Activated CD8-positive, alpha-beta memory T cell treated with anti-CD3 and anti-CD28 coated beads for 4 hours (primary cell): ENCODE results near the gene PPFIBP1.

Experiments used
- DNase-seq, 2 donors: peaks; one replicate each; pipeline ENCODE4 v3.0.0-alpha.2; 2020; ENCODE audit warnings: low read depth in 2 of 2

The PPFIBP1 gene

GRCh38 chr12:27513155-27513824 lies 10.7 kb upstream of the PPFIBP1 start:
- no peak for DNase-seq

- no peak for DNase-seq
Observed at GRCh38 chr12:27515671-27516070, 8.3 kb upstream of the PPFIBP1 start.

GRCh38 chr12:27516625-27517024 lies 7.4 kb upstream of the PPFIBP1 start:
- DNase-seq, result no peak

- DNase-seq, result no peak
Observed at GRCh38 chr12:27517546-27517945, 6.5 kb upstream of the PPFIBP1 start.

GRCh38 chr12:27517961-27518665 lies 5.9 kb upstream of the PPFIBP1 start:
- no peak for DNase-seq

- no peak for DNase-seq
Observed at GRCh38 chr12:27521066-27521465, 2.9 kb upstream of the PPFIBP1 start.

GRCh38 chr12:27521981-27522380 lies 2.0 kb upstream of the PPFIBP1 start:
- DNase-seq, result no peak

- DNase-seq, result no peak
Observed at GRCh38 chr12:27523305-27523641, 733 bp upstream of the PPFIBP1 start.

GRCh38 chr12:27524494-27524835 lies 459 bp downstream of the PPFIBP1 start:
- no peak for DNase-seq

GRCh38 chr12:27524839-27525753 lies 1.1 kb downstream of the PPFIBP1 start:
- DNase-seq, result no peak

GRCh38 chr12:27527512-27527911 lies 3.5 kb downstream of the PPFIBP1 start:
- no peak for DNase-seq

GRCh38 chr12:27528788-27529187 lies 4.8 kb downstream of the PPFIBP1 start:
- DNase-seq, result no peak

GRCh38 chr12:27530157-27530922 lies 6.3 kb downstream of the PPFIBP1 start:
- no peak for DNase-seq

GRCh38 chr12:27531896-27532295 lies 7.9 kb downstream of the PPFIBP1 start:
- DNase-seq, result no peak

- no peak for DNase-seq
Observed at GRCh38 chr12:27534060-27534764, 10.2 kb downstream of the PPFIBP1 start.

- no peak for DNase-seq
Observed at GRCh38 chr12:27534765-27535161, 10.8 kb downstream of the PPFIBP1 start.

GRCh38 chr12:27535318-27535717 lies 11.3 kb downstream of the PPFIBP1 start:
- no peak for DNase-seq

GRCh38 chr12:27537855-27538675 lies 14.1 kb downstream of the PPFIBP1 start:
- no peak for DNase-seq

- no peak for DNase-seq
Observed at GRCh38 chr12:27539191-27539631, 15.2 kb downstream of the PPFIBP1 start.

- no peak for DNase-seq
Observed at GRCh38 chr12:27541031-27541719, 17.2 kb downstream of the PPFIBP1 start.
